ENCODE measurements around the gene DIDO1.

DNA sequence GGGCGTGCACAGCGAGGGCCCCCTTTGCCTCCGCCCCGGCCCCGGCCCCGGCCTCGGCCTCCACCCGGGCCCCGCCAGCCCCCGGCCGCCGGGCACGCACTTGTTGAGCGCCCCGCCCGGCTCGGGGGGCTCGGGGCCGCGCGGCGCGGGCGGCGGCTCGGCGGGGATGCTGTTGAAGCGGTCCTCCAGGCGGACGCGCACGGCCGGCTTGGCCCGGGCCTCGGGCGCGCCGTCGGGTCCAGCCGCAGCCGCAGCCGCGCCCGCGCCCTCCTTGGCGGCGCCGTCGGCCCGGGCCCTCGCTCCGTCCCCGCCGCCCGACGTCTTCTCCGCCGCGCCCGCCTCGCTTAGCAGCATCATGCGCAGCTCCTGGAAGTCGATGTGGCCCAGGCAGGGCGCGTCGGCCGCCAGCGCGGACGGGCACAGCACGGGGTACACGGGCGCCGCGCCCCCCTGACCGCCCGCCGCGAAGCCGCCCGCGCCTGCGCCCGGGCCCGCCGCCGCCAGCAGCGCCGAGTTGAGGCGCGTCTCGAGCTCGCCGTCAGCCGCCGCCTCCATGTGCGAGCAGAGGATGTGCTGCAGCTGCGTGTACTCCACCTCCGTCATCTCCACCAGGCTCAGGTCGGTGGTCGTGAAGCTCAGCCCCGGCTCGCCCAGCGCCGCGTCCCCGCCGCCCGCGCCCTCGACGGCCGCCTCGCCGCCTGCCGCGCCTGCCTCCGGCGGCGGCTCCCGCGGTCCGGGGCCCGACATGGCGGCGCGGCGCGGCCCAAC, 65.2 kb downstream of the DIDO1 start:
- TF ChIP-seq CTCF (IDR thresholded peaks at IDR 0.05) (peak in 1 of 6 experiments; percentile 5), POLR2A (IDR thresholded peaks at IDR 0.05) (no peak)
